HCT116 (cell line): ENCODE measurements around the gene UGDH. TPM values are rescaled to one million over a fixed set of nuclear protein-coding genes. Genes with fewer than 3 reads are reported as not detected.
"Not testable (repeated sequence)": the region's sequence is repeated elsewhere in the genome, so short reads cannot be mapped to it uniquely, and the experiment has no call there.

Source experiments
- ATAC-seq: fragments of 200-7000 bp; cut with Tn5 transposase; 2 replicates; pipeline ENCODE4 v1.9.1; 2020; ENCODE audit warnings: mild to moderate bottlenecking, moderate library complexity
- BruUV-seq: library from RNA; stranded (reverse); fragments of 400-500 nt; replicated peaks from 2 replicates; lab custom pipeline; 2021; lab: Mats Ljungman, UMichigan
- CTCF ChIA-PET: fragments of 300-600 bp; sonication (Branson Sonifier 250); formaldehyde crosslinking; loops from one replicate; lab custom pipeline; 2021; ENCODE audit warnings: antibody characterized with exemption; lab: Charles Lee
- POLR2A ChIA-PET: fragments of 300-600, 350-600 bp; sonication (Branson Sonifier 250); formaldehyde crosslinking; loops from one replicate; lab custom pipeline; 2021; ENCODE audit warnings: antibody characterized with exemption; lab: Charles Lee
- RAD21 ChIA-PET, 2 experiments: fragments of 300-600 bp; sonication (Branson Sonifier 250); formaldehyde crosslinking; loops; one replicate each; lab custom pipeline; 2023; ENCODE audit warnings: low total read pairs in 2 of 2; ENCODE audit not compliant: uncharacterized antibody in 2 of 2, unreplicated experiment in 2 of 2, low non-redundant PET in 1 of 2; lab: Charles Lee
- DNase-seq: peaks from one replicate; pipeline ENCODE4 v3.0.0-alpha.2; 2010; ENCODE audit warnings: low read depth, low spot score
- H2AFZ ChIP-seq: fragments of 200-600 bp; shearing (Covaris generic), sonication (generic); 2 replicates; pipeline ENCODE4 v1.6.1; 2017; ENCODE audit warnings: low read depth, mixed run types, mixed read lengths, antibody characterized with exemption, low read length; ENCODE audit not compliant: poor library complexity, severe bottlenecking
- H3K27ac ChIP-seq: 2 replicates; pipeline ENCODE4 v1.5.1; 2012; ENCODE audit warnings: low read depth, low read length
- H3K27me3 ChIP-seq: fragments of 200-600 bp; sonication (generic); 2 replicates; pipeline ENCODE4 v1.6.1; 2016; ENCODE audit warnings: mixed run types, low read length, mixed read lengths; ENCODE audit not compliant: insufficient read depth
- H3K36me3 ChIP-seq, 2 experiments: fragments of 200-500 bp in 1 of 2; fragments of 200-600 bp in 1 of 2; sonication (Bioruptor generic) in 1 of 2; sonication (generic) in 1 of 2; 2 replicates each; pipeline versions ENCODE4 v1.5.1 to v1.6.1; 2014 to 2016; ENCODE audit warnings: low read length in 2 of 2, inconsistent platforms in 1 of 2, mixed read lengths in 1 of 2, mixed run types in 1 of 2; ENCODE audit not compliant: insufficient read depth in 2 of 2, control insufficient read depth in 1 of 2
- H3K4me1 ChIP-seq, 2 experiments: fragments of 200-600 bp in 1 of 2; sonication (generic) in 1 of 2; 2 replicates each; pipeline versions ENCODE4 v1.5.1 to v1.6.1; 2012 to 2017; ENCODE audit warnings: low read length in 2 of 2, inconsistent platforms in 1 of 2, mild to moderate bottlenecking in 1 of 2, mixed read lengths in 1 of 2, mixed run types in 1 of 2, moderate library complexity in 1 of 2; ENCODE audit not compliant: insufficient read depth in 2 of 2, control insufficient read depth in 1 of 2
- H3K4me2 ChIP-seq: fragments of 200-600 bp; sonication (generic); 2 replicates; pipeline ENCODE4 v1.6.1; 2017; ENCODE audit warnings: mixed run types, low read length, mixed read lengths
- H3K4me3 ChIP-seq, 2 experiments: fragments of 200-600 bp in 1 of 2; sonication (generic) in 1 of 2; replicated peaks in 1 of 2; 2 replicates each; pipeline ENCODE4 v1.5.1; 2011 to 2016; ENCODE audit warnings: low read length in 2 of 2, control low read depth in 1 of 2, low read depth in 1 of 2, mild to moderate bottlenecking in 1 of 2, mixed read lengths in 1 of 2, mixed run types in 1 of 2
- H3K79me2 ChIP-seq: fragments of 200-600 bp; sonication (generic); 2 replicates; pipeline ENCODE4 v1.6.1; 2017; ENCODE audit warnings: mild to moderate bottlenecking, mixed run types, low read length, moderate library complexity, mixed read lengths; ENCODE audit not compliant: insufficient read depth
- H3K9ac ChIP-seq: fragments of 200-600 bp; sonication (generic); 2 replicates; pipeline ENCODE4 v1.6.1; 2016; ENCODE audit warnings: low read length, mixed read lengths
- H3K9me2 ChIP-seq: fragments of 200-600 bp; sonication (generic), shearing (Covaris generic); 2 replicates; pipeline ENCODE4 v1.6.1; 2017; ENCODE audit warnings: mixed run types, mild to moderate bottlenecking, moderate library complexity; ENCODE audit not compliant: insufficient read depth
- H3K9me3 ChIP-seq, 2 experiments: fragments of 200-500 bp in 1 of 2; fragments of 200-600 bp in 1 of 2; sonication (Bioruptor generic) in 1 of 2; sonication (generic) in 1 of 2; 2 replicates each; pipeline ENCODE4 v1.6.1; 2014 to 2017; ENCODE audit warnings: low read length in 2 of 2, mixed read lengths in 2 of 2, inconsistent platforms in 1 of 2, low read depth in 1 of 2, mild to moderate bottlenecking in 1 of 2, mixed run types in 1 of 2, moderate library complexity in 1 of 2; ENCODE audit not compliant: control insufficient read depth in 1 of 2, insufficient read depth in 1 of 2
- H4K20me1 ChIP-seq: fragments of 200-600 bp; sonication (generic), shearing (Covaris generic); 2 replicates; pipeline ENCODE4 v1.6.1; 2017; ENCODE audit warnings: mixed run types, mild to moderate bottlenecking, moderate library complexity; ENCODE audit not compliant: insufficient read depth
- CEBPB ChIP-seq: IDR thresholded peaks from 2 replicates; pipeline ENCODE4 v1.6.1; 2012; ENCODE audit warnings: low read depth
- FOSL1 ChIP-seq: IDR thresholded peaks from 2 replicates; pipeline ENCODE4 v1.6.1; 2012; ENCODE audit warnings: low read depth
- JUND ChIP-seq: IDR thresholded peaks from 2 replicates; pipeline ENCODE4 v1.6.1; 2012
- RAD21 ChIP-seq: IDR thresholded peaks from 2 replicates; pipeline ENCODE4 v1.6.1; 2012; ENCODE audit warnings: low read depth, mild to moderate bottlenecking
- SP1 ChIP-seq: IDR thresholded peaks from 2 replicates; pipeline ENCODE4 v1.6.1; 2012; ENCODE audit warnings: low read depth
- intact Hi-C: fragments of 100-400 bp; cut with micrococcal nuclease; formaldehyde crosslinking; loops from 2 replicates; pipeline ENCODE4 v1.10.0; 2022
- total RNA-seq: library from RNA; stranded (reverse); gene quantifications from one replicate; pipeline ENCODE4 v1.2.1, GENCODE V29; 2021; ENCODE audit not compliant: unreplicated experiment
- TF ChIP-seq, protein P1 (sequence below): IDR thresholded peaks from 2 replicates; pipeline ENCODE4 v1.6.1; 2011; ENCODE audit warnings: mild to moderate bottlenecking, low read length, moderate library complexity; ENCODE audit not compliant: insufficient replicate concordance; ENCODE audit errors: extremely low read depth
- TF ChIP-seq, protein P2 (sequence below): IDR thresholded peaks from 2 replicates; pipeline ENCODE4 v1.6.1; 2012
- TF ChIP-seq, protein P3 (sequence below): IDR thresholded peaks from 2 replicates; pipeline ENCODE4 v1.6.1; 2012
- TF ChIP-seq, protein P4 (sequence below): IDR thresholded peaks from 2 replicates; pipeline ENCODE4 v1.6.1; 2012; ENCODE audit warnings: low read depth

UGDH gene
- total RNA-seq, 1 experiment from 2014 or later: 67.9 TPM

DNA sequence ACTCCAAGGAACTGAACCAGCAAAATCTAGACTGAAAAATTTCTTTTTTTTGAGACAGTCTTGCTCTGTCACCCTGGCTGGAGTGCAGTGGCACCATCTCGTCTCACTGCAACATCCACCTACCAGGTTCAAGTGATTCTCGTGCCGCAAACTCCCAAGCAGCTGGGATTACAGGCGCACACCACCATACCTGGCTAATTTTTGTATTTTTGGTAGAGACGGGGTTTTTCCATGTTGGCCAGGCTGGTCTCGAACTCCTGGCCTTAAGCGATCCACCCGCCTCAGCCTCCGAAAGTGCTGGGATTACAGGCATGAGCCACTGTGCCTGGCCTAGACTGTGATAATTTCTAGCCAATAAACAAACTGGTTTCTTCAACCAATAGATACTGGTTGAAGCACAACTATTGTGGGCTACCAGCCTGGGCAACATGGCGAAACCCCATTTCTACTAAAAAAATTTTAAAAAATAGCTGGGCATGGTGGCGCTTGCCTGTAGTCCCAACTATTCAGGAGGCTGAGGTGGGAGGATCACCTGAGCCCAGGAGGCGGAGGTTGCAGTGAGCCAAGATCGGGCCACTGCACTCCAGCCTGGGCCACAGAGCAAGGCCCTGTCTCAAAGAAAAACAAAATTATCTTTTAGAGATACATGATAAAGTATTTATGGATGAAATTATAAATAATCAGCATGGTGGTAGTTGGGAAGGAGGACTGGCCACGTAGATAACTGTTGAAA, 11.4 kb downstream of the UGDH start:
- H3K9me2 ChIP-seq, H3K4me3 ChIP-seq, CTCF ChIA-PET, H3K27me3 ChIP-seq, H3K9ac ChIP-seq, H3K9me3 ChIP-seq, BruUV-seq, H4K20me1 ChIP-seq, DNase-seq, RAD21 ChIA-PET, intact Hi-C loops, ATAC-seq, H2AFZ ChIP-seq: not testable (repeated sequence)
- Histone ChIP-seq H3K36me3 (peaks cover 11 to 22% of the 10 kb centered on the region in 2 experiments; a peak in 2 of 4 replicates), H3K4me1 (peaks cover 15 to 21% of the 10 kb centered on the region in 2 experiments), H3K4me2 (peak overlapping the region; percentile 65), H3K79me2 (peaks cover 27% of the 10 kb centered on the region), H3K27ac (peak overlapping the region; percentile 33; the same call in 1 of the 2 replicates)
- POLR2A ChIA-PET: interaction anchor here (0.9 to 1.4 kb wide), 2 partner anchors 11 kb away, joined by 4 to 10 read pairs; partner anchors contain the start of gene UGDH

DNA sequence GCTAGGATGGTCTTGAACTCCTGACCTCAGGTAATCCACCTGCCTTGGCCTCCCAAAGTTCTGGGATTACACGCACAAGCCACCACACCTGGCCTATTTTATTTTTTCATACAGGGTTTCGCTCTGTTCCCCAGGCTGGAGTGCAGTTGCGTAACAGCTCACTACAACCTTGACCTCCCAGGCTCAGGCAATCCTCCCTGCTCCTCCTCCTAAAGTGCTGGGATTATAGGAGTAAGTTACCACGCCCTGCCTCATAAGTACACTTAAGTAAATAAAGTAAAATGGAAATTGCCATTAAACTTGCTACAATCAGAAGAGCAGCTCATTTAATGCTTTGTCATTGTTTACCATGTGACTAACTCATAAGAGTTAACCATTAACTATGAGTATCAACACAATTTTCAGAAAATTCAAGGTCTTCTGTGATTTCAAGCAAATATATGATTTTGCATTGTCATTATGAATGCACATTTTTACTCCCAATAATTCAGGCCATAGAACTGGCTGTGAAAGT, 12.3 kb downstream of the UGDH start:
- ChIA-PET POLR2A (interaction anchor here (1.4 kb wide), 1 partner anchor 12 kb away, joined by 10 read pairs; the partner anchor contains the start of gene UGDH), CTCF (no interaction called here), RAD21 (no interaction called here)
- DNase-seq (peak; percentile 27), ATAC-seq (peak; percentile 68)
- no TSS peak for BruUV-seq
- peaks cover 15 to 21% of the 10 kb centered on the region in 2 experiments for H3K4me1 ChIP-seq
- intact Hi-C loops: no loop called here
- H4K20me1 ChIP-seq: no peaks in the 10 kb centered on the region
- no peaks in the 10 kb centered on the region for H3K27me3 ChIP-seq
- peak overlapping the region; percentile 65 for H3K4me2 ChIP-seq
- peaks cover 18 to 28% of the 10 kb centered on the region in 2 experiments; a peak in 3 of 4 replicates for H3K36me3 ChIP-seq
- H3K4me3 ChIP-seq: peak overlapping the region in 1 of 2 experiments; percentile 25; a peak in 1 of 4 replicates
- peak overlapping the region; percentile 42 for H3K9ac ChIP-seq
- peak overlapping the region; percentile 33 for H3K27ac ChIP-seq
- H3K9me2 ChIP-seq: no peaks in the 10 kb centered on the region
- TF ChIP-seq JUND (peak; percentile 18; the same call in 1 of the 2 replicates), RAD21 (no peak), CEBPB (peak; percentile 90), FOSL1 (peak; percentile 57), SP1 (peak; percentile 76)
- TF ChIP-seq, protein P1, sequence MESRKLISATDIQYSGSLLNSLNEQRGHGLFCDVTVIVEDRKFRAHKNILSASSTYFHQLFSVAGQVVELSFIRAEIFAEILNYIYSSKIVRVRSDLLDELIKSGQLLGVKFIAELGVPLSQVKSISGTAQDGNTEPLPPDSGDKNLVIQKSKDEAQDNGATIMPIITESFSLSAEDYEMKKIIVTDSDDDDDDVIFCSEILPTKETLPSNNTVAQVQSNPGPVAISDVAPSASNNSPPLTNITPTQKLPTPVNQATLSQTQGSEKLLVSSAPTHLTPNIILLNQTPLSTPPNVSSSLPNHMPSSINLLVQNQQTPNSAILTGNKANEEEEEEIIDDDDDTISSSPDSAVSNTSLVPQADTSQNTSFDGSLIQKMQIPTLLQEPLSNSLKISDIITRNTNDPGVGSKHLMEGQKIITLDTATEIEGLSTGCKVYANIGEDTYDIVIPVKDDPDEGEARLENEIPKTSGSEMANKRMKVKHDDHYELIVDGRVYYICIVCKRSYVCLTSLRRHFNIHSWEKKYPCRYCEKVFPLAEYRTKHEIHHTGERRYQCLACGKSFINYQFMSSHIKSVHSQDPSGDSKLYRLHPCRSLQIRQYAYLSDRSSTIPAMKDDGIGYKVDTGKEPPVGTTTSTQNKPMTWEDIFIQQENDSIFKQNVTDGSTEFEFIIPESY: no peak
- TF ChIP-seq, protein P2, sequence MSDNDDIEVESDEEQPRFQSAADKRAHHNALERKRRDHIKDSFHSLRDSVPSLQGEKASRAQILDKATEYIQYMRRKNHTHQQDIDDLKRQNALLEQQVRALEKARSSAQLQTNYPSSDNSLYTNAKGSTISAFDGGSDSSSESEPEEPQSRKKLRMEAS: 0 out of 2 replicates have a peak, but pooled peaks have one; percentile 26
- TF ChIP-seq, protein P3, sequence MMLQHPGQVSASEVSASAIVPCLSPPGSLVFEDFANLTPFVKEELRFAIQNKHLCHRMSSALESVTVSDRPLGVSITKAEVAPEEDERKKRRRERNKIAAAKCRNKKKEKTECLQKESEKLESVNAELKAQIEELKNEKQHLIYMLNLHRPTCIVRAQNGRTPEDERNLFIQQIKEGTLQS: no peak
- TF ChIP-seq, protein P4, sequence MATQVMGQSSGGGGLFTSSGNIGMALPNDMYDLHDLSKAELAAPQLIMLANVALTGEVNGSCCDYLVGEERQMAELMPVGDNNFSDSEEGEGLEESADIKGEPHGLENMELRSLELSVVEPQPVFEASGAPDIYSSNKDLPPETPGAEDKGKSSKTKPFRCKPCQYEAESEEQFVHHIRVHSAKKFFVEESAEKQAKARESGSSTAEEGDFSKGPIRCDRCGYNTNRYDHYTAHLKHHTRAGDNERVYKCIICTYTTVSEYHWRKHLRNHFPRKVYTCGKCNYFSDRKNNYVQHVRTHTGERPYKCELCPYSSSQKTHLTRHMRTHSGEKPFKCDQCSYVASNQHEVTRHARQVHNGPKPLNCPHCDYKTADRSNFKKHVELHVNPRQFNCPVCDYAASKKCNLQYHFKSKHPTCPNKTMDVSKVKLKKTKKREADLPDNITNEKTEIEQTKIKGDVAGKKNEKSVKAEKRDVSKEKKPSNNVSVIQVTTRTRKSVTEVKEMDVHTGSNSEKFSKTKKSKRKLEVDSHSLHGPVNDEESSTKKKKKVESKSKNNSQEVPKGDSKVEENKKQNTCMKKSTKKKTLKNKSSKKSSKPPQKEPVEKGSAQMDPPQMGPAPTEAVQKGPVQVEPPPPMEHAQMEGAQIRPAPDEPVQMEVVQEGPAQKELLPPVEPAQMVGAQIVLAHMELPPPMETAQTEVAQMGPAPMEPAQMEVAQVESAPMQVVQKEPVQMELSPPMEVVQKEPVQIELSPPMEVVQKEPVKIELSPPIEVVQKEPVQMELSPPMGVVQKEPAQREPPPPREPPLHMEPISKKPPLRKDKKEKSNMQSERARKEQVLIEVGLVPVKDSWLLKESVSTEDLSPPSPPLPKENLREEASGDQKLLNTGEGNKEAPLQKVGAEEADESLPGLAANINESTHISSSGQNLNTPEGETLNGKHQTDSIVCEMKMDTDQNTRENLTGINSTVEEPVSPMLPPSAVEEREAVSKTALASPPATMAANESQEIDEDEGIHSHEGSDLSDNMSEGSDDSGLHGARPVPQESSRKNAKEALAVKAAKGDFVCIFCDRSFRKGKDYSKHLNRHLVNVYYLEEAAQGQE: no peak
- TF ChIP-seq, all 23 proteins: peak for 5
- Histone ChIP-seq H3K9me3 (no peaks in the 10 kb centered on the region), H3K79me2 (peaks cover 26% of the 10 kb centered on the region), H2AFZ (no peak overlapping the region)
